Measurements from ENCODE around the gene CIBAR2. TPM values are rescaled to one million over a fixed set of nuclear protein-coding genes. Genes with fewer than 3 reads are reported as not detected.

CIBAR2 gene
- total and polyA plus RNA-seq, 2 donors (not counting 1 experiment from before 2014, with no cell fraction given): not detected

DNA sequence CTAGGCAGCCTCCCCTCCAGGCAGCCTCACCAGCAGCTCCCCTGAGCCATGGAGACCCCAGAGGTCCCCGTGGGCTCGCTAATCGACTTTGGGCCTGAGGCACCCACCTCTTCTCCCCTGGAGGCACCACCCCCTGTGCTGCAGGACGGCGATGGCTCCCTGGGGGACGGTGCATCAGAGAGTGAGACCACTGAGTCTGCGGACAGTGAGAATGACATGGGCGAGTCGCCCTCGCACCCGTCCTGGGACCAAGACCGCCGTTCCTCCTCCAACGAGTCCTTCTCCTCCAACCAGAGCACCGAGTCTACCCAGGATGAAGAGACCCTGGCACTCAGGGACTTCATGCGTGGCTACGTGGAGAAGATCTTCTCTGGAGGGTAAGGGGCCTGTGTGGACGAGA, 45.2 kb downstream of the CIBAR2 start:
- peaks cover 3% of the 10 kb centered on the region for H3K36me3 ChIP-seq (ENCODE audit: control insufficient read depth, insufficient read depth, low read length)
- H3K4me2 ChIP-seq (ENCODE audit: extremely low read depth, insufficient read depth, low read length): no peak overlapping the region
- H3K27me3 ChIP-seq (ENCODE audit: control insufficient read depth, insufficient read depth, low read length): no peaks in the 10 kb centered on the region
- no peak for DNase-seq (ENCODE audit: low read depth in 2 of 2)
- H3K9ac ChIP-seq (ENCODE audit: insufficient read depth, low read length): no peak overlapping the region
- no peaks in the 10 kb centered on the region for H4K20me1 ChIP-seq (ENCODE audit: control insufficient read depth, extremely low read depth, insufficient read depth, low read length)
- H3K9me3 ChIP-seq (ENCODE audit: control insufficient read depth, insufficient read depth, low read depth, low read length): no peaks in the 10 kb centered on the region
- H3K27ac ChIP-seq (ENCODE audit: insufficient read depth, low read length): no peak overlapping the region
- H2AFZ ChIP-seq (ENCODE audit: low read length): no peak overlapping the region
- no peaks in the 10 kb centered on the region for H3K4me1 ChIP-seq (ENCODE audit: control insufficient read depth, extremely low read depth, insufficient read depth, low read length)
- TF ChIP-seq, protein P1, sequence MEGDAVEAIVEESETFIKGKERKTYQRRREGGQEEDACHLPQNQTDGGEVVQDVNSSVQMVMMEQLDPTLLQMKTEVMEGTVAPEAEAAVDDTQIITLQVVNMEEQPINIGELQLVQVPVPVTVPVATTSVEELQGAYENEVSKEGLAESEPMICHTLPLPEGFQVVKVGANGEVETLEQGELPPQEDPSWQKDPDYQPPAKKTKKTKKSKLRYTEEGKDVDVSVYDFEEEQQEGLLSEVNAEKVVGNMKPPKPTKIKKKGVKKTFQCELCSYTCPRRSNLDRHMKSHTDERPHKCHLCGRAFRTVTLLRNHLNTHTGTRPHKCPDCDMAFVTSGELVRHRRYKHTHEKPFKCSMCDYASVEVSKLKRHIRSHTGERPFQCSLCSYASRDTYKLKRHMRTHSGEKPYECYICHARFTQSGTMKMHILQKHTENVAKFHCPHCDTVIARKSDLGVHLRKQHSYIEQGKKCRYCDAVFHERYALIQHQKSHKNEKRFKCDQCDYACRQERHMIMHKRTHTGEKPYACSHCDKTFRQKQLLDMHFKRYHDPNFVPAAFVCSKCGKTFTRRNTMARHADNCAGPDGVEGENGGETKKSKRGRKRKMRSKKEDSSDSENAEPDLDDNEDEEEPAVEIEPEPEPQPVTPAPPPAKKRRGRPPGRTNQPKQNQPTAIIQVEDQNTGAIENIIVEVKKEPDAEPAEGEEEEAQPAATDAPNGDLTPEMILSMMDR (conservative IDR thresholded peaks at IDR 0.05 in 1 of 2, IDR thresholded peaks at IDR 0.05 in 1 of 2; ENCODE audit: low read depth in 1 of 2, low read length in 2 of 2): no peak
- no peak for TF ChIP-seq EZH2 (IDR thresholded peaks at IDR 0.05; ENCODE audit: low read length, missing control alignments)
- H3K4me3 ChIP-seq (replicated peaks in 1 of 4; ENCODE audit: control extremely low read depth in 1 of 4, insufficient read depth in 1 of 4, low read depth in 3 of 4, low read length in 4 of 4): no peak overlapping the region
- H3K79me2 ChIP-seq (ENCODE audit: control insufficient read depth, insufficient read depth, low read length): no peaks in the 10 kb centered on the region

DNA sequence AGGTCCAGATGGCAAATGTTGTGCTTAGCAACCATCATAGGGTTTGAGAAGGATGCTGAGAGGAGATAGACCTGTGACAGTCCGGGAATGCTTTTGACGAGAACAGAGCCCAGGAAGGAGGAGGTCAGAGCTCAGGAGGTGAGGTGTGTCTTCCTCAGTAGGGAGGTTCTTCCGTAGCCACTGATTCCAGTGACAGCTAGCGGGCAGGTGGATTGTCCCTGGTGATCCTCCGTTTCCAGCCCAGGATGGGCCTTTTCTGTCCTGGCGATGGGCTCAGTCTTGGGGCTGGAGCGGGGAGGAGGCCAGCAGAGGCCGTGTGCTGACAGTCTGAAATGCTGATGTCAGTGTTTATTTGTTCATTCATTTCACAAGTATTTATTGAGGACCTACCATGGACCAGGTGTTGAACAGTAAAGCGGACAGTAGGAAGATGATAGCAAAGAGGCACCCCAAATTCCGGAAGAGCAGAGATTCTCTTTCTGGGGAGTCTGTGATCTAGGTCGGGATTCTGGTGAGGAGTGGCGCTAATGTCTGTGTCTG, 45.9 kb downstream of the CIBAR2 start:
- TF ChIP-seq, protein P1 (conservative IDR thresholded peaks at IDR 0.05 in 1 of 2, IDR thresholded peaks at IDR 0.05 in 1 of 2; ENCODE audit: low read depth in 1 of 2, low read length in 2 of 2): no peak
- TF ChIP-seq EZH2 (IDR thresholded peaks at IDR 0.05; ENCODE audit: low read length, missing control alignments): no peak
- no peaks in the 10 kb centered on the region for H3K9me3 ChIP-seq (ENCODE audit: control insufficient read depth, insufficient read depth, low read depth, low read length)
- no peaks in the 10 kb centered on the region for H3K79me2 ChIP-seq (ENCODE audit: control insufficient read depth, insufficient read depth, low read length)
- H3K36me3 ChIP-seq (ENCODE audit: control insufficient read depth, insufficient read depth, low read length): peaks cover 3% of the 10 kb centered on the region
- H3K4me3 ChIP-seq (replicated peaks in 1 of 4; ENCODE audit: control extremely low read depth in 1 of 4, insufficient read depth in 1 of 4, low read depth in 3 of 4, low read length in 4 of 4): no peak overlapping the region
- no peaks in the 10 kb centered on the region for H4K20me1 ChIP-seq (ENCODE audit: control insufficient read depth, extremely low read depth, insufficient read depth, low read length)
- DNase-seq (ENCODE audit: low read depth in 2 of 2): no peak
- no peaks in the 10 kb centered on the region for H3K27me3 ChIP-seq (ENCODE audit: control insufficient read depth, insufficient read depth, low read length)
- no peak overlapping the region for H2AFZ ChIP-seq (ENCODE audit: low read length)
- no peak overlapping the region for H3K9ac ChIP-seq (ENCODE audit: insufficient read depth, low read length)
- no peaks in the 10 kb centered on the region for H3K4me1 ChIP-seq (ENCODE audit: control insufficient read depth, extremely low read depth, insufficient read depth, low read length)
- H3K4me2 ChIP-seq (ENCODE audit: extremely low read depth, insufficient read depth, low read length): no peak overlapping the region
- H3K27ac ChIP-seq (ENCODE audit: insufficient read depth, low read length): no peak overlapping the region

DNA sequence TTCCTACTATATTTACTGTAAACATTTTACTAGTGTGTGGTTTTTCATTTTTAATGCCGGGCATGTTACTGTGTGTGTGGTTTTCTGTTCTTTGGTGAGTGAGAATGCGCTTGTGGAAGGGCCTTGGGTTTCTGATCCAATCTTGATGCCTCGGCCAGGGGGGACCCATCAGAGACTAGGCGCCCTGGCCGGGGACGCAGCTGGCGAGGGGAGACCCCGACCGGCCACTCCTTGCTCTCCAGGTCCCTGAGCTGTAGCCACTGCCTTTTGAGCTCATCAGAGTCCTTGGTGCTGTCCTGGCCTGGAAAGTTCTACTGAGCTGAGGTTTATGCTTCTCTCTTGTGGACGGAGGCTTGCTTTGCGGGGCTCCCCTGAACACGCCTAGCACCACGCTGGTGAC, 47.2 kb downstream of the CIBAR2 start:
- H3K4me2 ChIP-seq (ENCODE audit: extremely low read depth, insufficient read depth, low read length): no peak overlapping the region
- no peaks in the 10 kb centered on the region for H3K79me2 ChIP-seq (ENCODE audit: control insufficient read depth, insufficient read depth, low read length)
- no peaks in the 10 kb centered on the region for H3K9me3 ChIP-seq (ENCODE audit: control insufficient read depth, insufficient read depth, low read depth, low read length)
- H3K4me1 ChIP-seq (ENCODE audit: control insufficient read depth, extremely low read depth, insufficient read depth, low read length): no peaks in the 10 kb centered on the region
- no peak overlapping the region for H3K4me3 ChIP-seq (replicated peaks in 1 of 4; ENCODE audit: control extremely low read depth in 1 of 4, insufficient read depth in 1 of 4, low read depth in 3 of 4, low read length in 4 of 4)
- no peak for DNase-seq (ENCODE audit: low read depth in 2 of 2)
- peaks cover 3% of the 10 kb centered on the region for H3K36me3 ChIP-seq (ENCODE audit: control insufficient read depth, insufficient read depth, low read length)
- no peak for TF ChIP-seq EZH2 (IDR thresholded peaks at IDR 0.05; ENCODE audit: low read length, missing control alignments)
- TF ChIP-seq, protein P1 (conservative IDR thresholded peaks at IDR 0.05 in 1 of 2, IDR thresholded peaks at IDR 0.05 in 1 of 2; ENCODE audit: low read depth in 1 of 2, low read length in 2 of 2): no peak
- no peaks in the 10 kb centered on the region for H4K20me1 ChIP-seq (ENCODE audit: control insufficient read depth, extremely low read depth, insufficient read depth, low read length)
- no peak overlapping the region for H3K27ac ChIP-seq (ENCODE audit: insufficient read depth, low read length)
- H3K9ac ChIP-seq (ENCODE audit: insufficient read depth, low read length): no peak overlapping the region
- no peak overlapping the region for H2AFZ ChIP-seq (ENCODE audit: low read length)
- H3K27me3 ChIP-seq (ENCODE audit: control insufficient read depth, insufficient read depth, low read length): no peaks in the 10 kb centered on the region

Measured in fibroblast of lung (primary cell).